ENCODE results near the gene SLA2.

The SLA2 gene

GRCh38 chr20:36606158-36607066 is 39.6 kb downstream of the SLA2 start:
- no peak for DNase-seq

GRCh38 chr20:36605399-36606157 is 40.4 kb downstream of the SLA2 start, which contains the start of gene RAB5IF:
RAB5IF (plus strand) TSS chr20:36605779; CDS start chr20:36605952, 173 bp downstream.
- DNase-seq: peak; percentile 97

GRCh38 chr20:36604952-36605398 is 41.0 kb downstream of the SLA2 start:
- DNase-seq: peak; percentile 64

GRCh38 chr20:36601540-36601939 is 44.5 kb downstream of the SLA2 start:
- DNase-seq: no peak

GRCh38 chr20:36599912-36600345 is 46.1 kb downstream of the SLA2 start:
- no peak for DNase-seq

- DNase-seq: no peak
These were observed 52.6 kb downstream of the SLA2 start for GRCh38 chr20:36593347-36593929.

GRCh38 chr20:36591854-36592641 is 53.9 kb downstream of the SLA2 start:
- no peak for DNase-seq

GRCh38 chr20:36591281-36591680 is 54.7 kb downstream of the SLA2 start:
- DNase-seq: no peak

- no peak for DNase-seq
These were observed 58.5 kb downstream of the SLA2 start for GRCh38 chr20:36587388-36588070.

GRCh38 chr20:36585410-36586125 is 60.4 kb downstream of the SLA2 start:
- DNase-seq: no peak

GRCh38 chr20:36584018-36584481 is 61.9 kb downstream of the SLA2 start:
- no peak for DNase-seq

- DNase-seq: no peak
These were observed 63.2 kb downstream of the SLA2 start for GRCh38 chr20:36582821-36583220.

GRCh38 chr20:36582322-36582721 is 63.7 kb downstream of the SLA2 start:
- no peak for DNase-seq

- DNase-seq: no peak
These were observed 65.9 kb downstream of the SLA2 start for GRCh38 chr20:36579996-36580545.

- DNase-seq: no peak
These were observed 67.5 kb downstream of the SLA2 start for GRCh38 chr20:36578356-36579041.

- DNase-seq: no peak
These were observed 69.9 kb downstream of the SLA2 start for GRCh38 chr20:36576081-36576445.

- peak; percentile 28 for DNase-seq
These were observed 71.4 kb downstream of the SLA2 start for GRCh38 chr20:36574366-36575135.

GRCh38 chr20:36573798-36574365 is 72.1 kb downstream of the SLA2 start:
- no peak for DNase-seq
